ENCODE measurements around the gene POLE4. TPM values are rescaled to one million over a fixed set of nuclear protein-coding genes. Genes with fewer than 3 reads are reported as not detected.

The POLE4 gene
- total and polyA plus RNA-seq, 11 donors: 12.9 to 73.3 (median 38.0) TPM

DNA sequence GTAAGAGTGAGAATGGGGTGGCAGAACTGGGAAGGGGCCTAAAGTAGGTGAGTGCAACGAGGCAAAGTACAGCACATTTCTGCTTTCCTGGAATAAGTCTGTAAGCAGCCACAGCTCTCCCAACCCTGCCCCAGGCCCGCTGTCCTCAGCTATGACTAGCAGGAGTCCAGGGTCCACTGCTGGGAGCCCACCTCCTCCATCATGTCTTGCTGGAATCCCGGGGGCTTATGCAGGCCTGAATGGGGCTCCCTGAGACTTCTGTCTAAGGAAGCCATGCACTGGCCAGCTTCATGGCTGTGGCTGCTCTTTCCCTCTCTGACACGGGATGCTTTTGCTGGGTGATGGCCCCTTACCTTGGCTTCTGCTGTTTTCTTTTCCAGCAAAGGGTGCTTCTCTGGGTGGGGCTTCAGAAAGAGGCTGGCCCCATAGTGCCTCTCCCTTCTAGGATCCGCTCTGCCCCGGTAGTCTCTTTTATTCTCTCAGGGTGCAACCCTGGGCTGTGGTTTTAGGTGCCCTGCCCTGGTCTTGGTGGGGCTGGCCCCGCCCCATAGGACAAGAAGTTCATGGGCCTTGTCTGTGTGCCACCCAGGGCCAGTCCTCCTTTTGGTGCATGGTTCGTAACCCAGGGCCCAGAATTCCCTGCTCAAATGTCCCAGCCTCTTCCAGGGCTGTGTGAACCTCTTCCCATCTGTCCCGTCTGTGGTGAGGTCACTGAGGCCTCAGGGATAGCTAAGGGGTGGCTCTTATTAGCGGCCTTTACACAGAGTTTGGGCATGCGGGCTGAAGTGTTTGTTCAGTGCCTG, 33.8 kb upstream of the POLE4 start:
- no peaks in the 10 kb centered on the region for H3K9me3 ChIP-seq
- intact Hi-C loops (cut with DNase I): loop anchor here in 6 of 10 donors (5.0 to 10.0 kb wide), 6 partner anchors 120 to 690 kb away; no protein-coding TSS in a partner anchor
- WGBS, 4 donors: 92 to 94% (median 93%) methylated on average over 11 of the region's 11 CpGs

DNA sequence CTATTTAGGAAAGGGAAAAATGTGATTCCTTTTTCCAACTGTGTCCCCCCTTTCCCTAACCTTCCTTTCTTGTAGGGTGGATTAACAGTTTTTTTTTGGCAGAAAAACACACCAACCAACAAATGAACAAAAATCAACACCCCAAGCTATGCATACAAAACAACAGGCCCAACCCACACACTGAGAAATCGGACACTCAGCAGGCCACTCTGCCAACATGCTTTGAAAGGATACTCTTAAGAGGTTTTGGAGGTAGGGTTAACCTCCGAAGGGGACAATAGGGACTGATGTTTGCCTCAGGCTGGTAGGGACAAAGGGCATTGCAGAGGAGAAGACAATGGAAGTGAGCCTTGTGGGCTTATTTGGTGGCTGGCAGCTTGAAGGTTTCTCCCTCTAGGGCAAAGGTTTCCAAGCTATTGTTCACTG, 33.1 kb upstream of the POLE4 start:
- Histone ChIP-seq H3K27me3 (peaks cover 0 to 2% (median 0%) of the 10 kb centered on the region in 9 donors), H3K9me3 (no peaks in the 10 kb centered on the region), H3K27ac (no peak overlapping the region), H3K36me3 (no peaks in the 10 kb centered on the region), H3K4me3 (no peak overlapping the region), H3K4me1 (peaks cover 0 to 14% (median 0%) of the 10 kb centered on the region in 12 donors)
- TF ChIP-seq, protein P1, sequence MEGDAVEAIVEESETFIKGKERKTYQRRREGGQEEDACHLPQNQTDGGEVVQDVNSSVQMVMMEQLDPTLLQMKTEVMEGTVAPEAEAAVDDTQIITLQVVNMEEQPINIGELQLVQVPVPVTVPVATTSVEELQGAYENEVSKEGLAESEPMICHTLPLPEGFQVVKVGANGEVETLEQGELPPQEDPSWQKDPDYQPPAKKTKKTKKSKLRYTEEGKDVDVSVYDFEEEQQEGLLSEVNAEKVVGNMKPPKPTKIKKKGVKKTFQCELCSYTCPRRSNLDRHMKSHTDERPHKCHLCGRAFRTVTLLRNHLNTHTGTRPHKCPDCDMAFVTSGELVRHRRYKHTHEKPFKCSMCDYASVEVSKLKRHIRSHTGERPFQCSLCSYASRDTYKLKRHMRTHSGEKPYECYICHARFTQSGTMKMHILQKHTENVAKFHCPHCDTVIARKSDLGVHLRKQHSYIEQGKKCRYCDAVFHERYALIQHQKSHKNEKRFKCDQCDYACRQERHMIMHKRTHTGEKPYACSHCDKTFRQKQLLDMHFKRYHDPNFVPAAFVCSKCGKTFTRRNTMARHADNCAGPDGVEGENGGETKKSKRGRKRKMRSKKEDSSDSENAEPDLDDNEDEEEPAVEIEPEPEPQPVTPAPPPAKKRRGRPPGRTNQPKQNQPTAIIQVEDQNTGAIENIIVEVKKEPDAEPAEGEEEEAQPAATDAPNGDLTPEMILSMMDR (IDR thresholded peaks at IDR 0.05): no peak
- TF ChIP-seq POLR2A (IDR thresholded peaks at IDR 0.05): no peak
- ATAC-seq (no peak), DNase-seq (no peak)
- 71 to 82% (median 79%) methylated on average over 2 of the region's 2 CpGs for WGBS, 4 donors
- intact Hi-C loops (cut with DNase I): loop anchor here in 5 of 10 donors (10.0 kb wide), 4 partner anchors 119 to 689 kb away; no protein-coding TSS in a partner anchor

More for the DNA sequence above, 33.8 kb upstream of the POLE4 start:
- DNase-seq: no peak
- no peak overlapping the region for H3K4me3 ChIP-seq
- peaks cover 0 to 8% (median 0%) of the 10 kb centered on the region in 9 donors for H3K27me3 ChIP-seq
- no peak for ATAC-seq
- no peak overlapping the region for H3K27ac ChIP-seq
- H3K36me3 ChIP-seq: no peaks in the 10 kb centered on the region
- H3K4me1 ChIP-seq: peaks cover 0 to 19% (median 1%) of the 10 kb centered on the region in 12 donors
- TF ChIP-seq, protein P1 (IDR thresholded peaks at IDR 0.05): no peak
- TF ChIP-seq POLR2A (IDR thresholded peaks at IDR 0.05): no peak

DNA sequence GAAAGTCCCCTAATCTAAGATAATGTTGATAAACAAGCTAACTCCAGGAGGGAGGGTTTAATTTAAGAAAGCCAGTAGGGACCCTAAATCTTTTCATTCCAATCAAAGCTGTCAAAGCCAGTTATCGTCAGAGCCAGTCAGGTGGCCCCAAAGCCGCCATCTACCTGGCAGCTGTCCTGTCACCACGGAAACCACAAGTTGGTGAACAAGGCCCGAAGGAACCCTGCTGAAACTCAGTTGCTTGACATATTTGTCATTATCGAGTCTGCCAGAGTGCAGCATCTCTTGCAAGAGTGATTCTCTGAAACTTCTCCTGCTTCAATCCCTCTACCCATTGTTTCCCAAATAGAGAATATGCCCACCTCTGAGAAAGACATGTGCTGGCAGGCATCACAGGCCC, 30.8 kb upstream of the POLE4 start:
- DNase-seq (no peak), ATAC-seq (no peak)
- no peaks in the 10 kb centered on the region for H3K9me3 ChIP-seq
- no peak for TF ChIP-seq POLR2A (IDR thresholded peaks at IDR 0.05)
- TF ChIP-seq, protein P1 (IDR thresholded peaks at IDR 0.05): no peak
- no peak overlapping the region for H3K27ac ChIP-seq
- H3K36me3 ChIP-seq: no peaks in the 10 kb centered on the region
- no peaks in the 10 kb centered on the region for H3K27me3 ChIP-seq
- intact Hi-C loops (cut with DNase I): loop anchor here in 5 of 10 donors (10.0 kb wide), 4 partner anchors 117 to 687 kb away; no protein-coding TSS in a partner anchor
- no peak overlapping the region for H3K4me3 ChIP-seq
- H3K4me1 ChIP-seq: peaks cover 0 to 12% (median 0%) of the 10 kb centered on the region in 12 donors
- 83 to 92% (median 89%) methylated on average over 5 of the region's 5 CpGs for WGBS, 4 donors

DNA sequence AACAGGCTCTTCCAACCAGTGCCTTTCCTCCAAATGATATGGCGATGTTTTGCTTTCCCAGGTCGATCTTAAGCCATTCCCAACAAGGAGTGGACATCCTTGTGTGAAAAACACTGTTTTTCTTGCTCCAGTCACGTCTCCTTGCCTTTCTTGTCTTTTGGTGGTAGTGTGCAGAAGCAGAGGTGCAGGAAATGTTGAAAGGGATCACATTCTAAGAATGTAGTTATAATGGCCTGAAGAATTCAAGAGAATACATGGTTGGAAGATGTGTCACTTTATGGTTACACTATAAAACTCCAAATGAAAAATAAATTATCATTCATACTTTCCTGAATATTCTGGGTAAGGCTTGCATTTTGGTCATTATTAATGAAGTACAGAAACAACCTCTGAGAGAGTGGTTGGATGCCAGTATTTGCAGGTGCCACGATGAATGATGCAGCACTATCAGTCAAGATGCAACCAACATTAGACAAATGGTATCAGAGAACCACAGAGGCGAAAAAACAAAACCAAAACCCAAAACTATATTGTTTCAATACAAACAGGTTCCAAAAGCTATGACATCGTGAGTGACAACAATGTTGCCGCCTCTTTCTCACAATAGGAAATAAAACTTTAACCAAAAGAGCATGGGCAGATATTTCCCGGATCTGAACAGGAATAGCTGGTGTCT, 27.5 kb upstream of the POLE4 start:
- no peak for DNase-seq
- Histone ChIP-seq H3K4me1 (no peaks in the 10 kb centered on the region), H3K27me3 (no peaks in the 10 kb centered on the region), H3K36me3 (no peaks in the 10 kb centered on the region), H3K27ac (no peak overlapping the region), H3K4me3 (no peak overlapping the region), H3K9me3 (no peaks in the 10 kb centered on the region)
- intact Hi-C loops (cut with DNase I): no loop called here
- 84 to 96% (median 89%) methylated on average over 8 of the region's 8 CpGs for WGBS, 4 donors
- no peak for TF ChIP-seq POLR2A (IDR thresholded peaks at IDR 0.05)
- TF ChIP-seq, protein P1 (IDR thresholded peaks at IDR 0.05): no peak
- no peak for ATAC-seq

All from heart left ventricle (tissue), 16 donors.